ENCODE data around the gene GYPC. TPM values are rescaled to one million over a fixed set of nuclear protein-coding genes. Genes with fewer than 3 reads are reported as not detected.
A peak's percentile ranks its signal among the peaks of the same experiment; 100 is the strongest.

Gene GYPC
- total and polyA plus RNA-seq, 2 of the 4 experiments (the other 2 are of a cell fraction): 53.4 to 96.3 TPM

- Histone ChIP-seq H3K4ac (ENCODE audit: low read depth, low read length) (no peak overlapping the region), H3K23ac (ENCODE audit: low read depth, low read length) (no peak overlapping the region), H2AK9ac (replicated peaks; ENCODE audit: low read depth, low read length, poor library complexity) (no peak overlapping the region), H3K9me3 (ENCODE audit: control insufficient read depth, insufficient read depth, low read length) (no peaks in the 10 kb centered on the region), H4K91ac (ENCODE audit: insufficient read depth, low read depth, low read length) (no peak overlapping the region), H2BK5ac (ENCODE audit: low read depth, low read length, poor library complexity, severe bottlenecking) (no peak overlapping the region), H4K5ac (ENCODE audit: low read depth, low read length) (no peak overlapping the region; the same call in 1 of the 2 replicates), H4K8ac (ENCODE audit: low read depth in 2 of 2, low read length in 2 of 2) (no peak overlapping the region; a peak in 1 of 4 replicates), H3K14ac (replicated peaks; ENCODE audit: low read depth, low read length) (no peak overlapping the region), H3K4me1 (ENCODE audit: control insufficient read depth, insufficient read depth, low read length) (peaks cover 4% of the 10 kb centered on the region; the same call in 1 of the 2 replicates), H3K36me3 (ENCODE audit: control insufficient read depth, insufficient read depth, low read length) (peaks cover 27% of the 10 kb centered on the region), H3K27ac (ENCODE audit: insufficient read depth, low read length) (no peak overlapping the region), H2AK5ac (ENCODE audit: low read depth, low read length) (no peak overlapping the region), H3K79me1 (ENCODE audit: low read depth in 1 of 2, low read length in 2 of 2) (no peaks in the 10 kb centered on the region), H2BK120ac (ENCODE audit: low read depth, low read length) (no peak overlapping the region), H3K9me1 (ENCODE audit: insufficient read depth, low read length) (peaks cover 3% of the 10 kb centered on the region; the same call in 1 of the 2 replicates), H2BK15ac (ENCODE audit: low read depth, low read length) (no peak overlapping the region), H2BK20ac (ENCODE audit: low read depth, low read length) (no peak overlapping the region), H3K56ac (ENCODE audit: extremely low read depth, insufficient read depth, low read length) (no peak overlapping the region), H3K27me3 (ENCODE audit: control insufficient read depth, insufficient read depth, low read length) (no peaks in the 10 kb centered on the region), H3K4me2 (ENCODE audit: low read depth, low read length) (no peak overlapping the region), H4K20me1 (ENCODE audit: insufficient read depth, low read length) (no peaks in the 10 kb centered on the region), H3K18ac (ENCODE audit: low read depth, low read length) (no peak overlapping the region; the same call in 1 of the 2 replicates), H2AFZ (replicated peaks; ENCODE audit: low read length, poor library complexity) (no peak overlapping the region), H3K9ac (ENCODE audit: low read depth, low read length) (no peak overlapping the region), H3K4me3 (ENCODE audit: insufficient read depth, low read depth, low read length) (no peak overlapping the region)
- ChIA-PET POLR2A (ENCODE audit: unreplicated experiment) (no interaction called here), CTCF (interaction anchor here (0.6 kb wide), 1 partner anchor 13 kb away, joined by 3 read pairs; no protein-coding TSS in a partner anchor)
- no TSS peak for BruUV-seq (replicated peaks)
- ATAC-seq (ENCODE audit: low read depth) (peak; percentile 40), DNase-seq (peak; percentile 42)
- intact Hi-C loops (cut with micrococcal nuclease) (loop anchor here (2.0 kb wide), 1 partner anchor 41 kb away; no protein-coding TSS in a partner anchor), in situ Hi-C loops (cut with MboI; ENCODE audit: low sequenced_read_pairs) (no loop called here), dilution Hi-C loops (cut with HindIII; ENCODE audit: low sequenced_read_pairs, unreplicated experiment) (no loop called here)
- 67% methylated on average over 1 of the region's 4 CpGs; no CpG with 5 or more reads in 1 of the 2 experiments for WGBS, 2 experiments (ENCODE audit: extremely low coverage in 2 of 2, insufficient read length in 1 of 2)
- TF ChIP-seq ELK1 (IDR thresholded peaks at IDR 0.05; ENCODE audit: borderline replicate concordance, low read depth, low read length) (no peak), RFX5 (IDR thresholded peaks at IDR 0.05; ENCODE audit: low read depth, low read length) (no peak), USF2 (IDR thresholded peaks at IDR 0.05; ENCODE audit: low read depth, low read length) (no peak), POLR2A (IDR thresholded peaks at IDR 0.05; ENCODE audit: low read depth, low read length) (no peak), MAZ (IDR thresholded peaks at IDR 0.05; ENCODE audit: borderline replicate concordance, low read depth, low read length) (no peak), NFE2L2 (IDR thresholded peaks at IDR 0.05; ENCODE audit: low read depth, low read length) (no peak; the same call in 1 of the 2 replicates), BHLHE40 (IDR thresholded peaks at IDR 0.05; ENCODE audit: low read depth, low read length) (no peak), FOS (IDR thresholded peaks at IDR 0.05; ENCODE audit: low read depth, low read length) (no peak), RCOR1 (IDR thresholded peaks at IDR 0.05; ENCODE audit: insufficient replicate concordance, low read length) (no peak), CTCF (conservative IDR thresholded peaks at IDR 0.05; ENCODE audit: low read depth, low read length) (no peak), MAFK (IDR thresholded peaks at IDR 0.05; ENCODE audit: low read depth, low read length) (no peak), CHD1 (IDR thresholded peaks at IDR 0.05; ENCODE audit: low read depth, low read length) (no peak), RAD21 (IDR thresholded peaks at IDR 0.05; ENCODE audit: low read length) (no peak), MXI1 (IDR thresholded peaks at IDR 0.05; ENCODE audit: borderline replicate concordance, low read depth, low read length) (no peak)
Measured at GRCh38 chr2:126699716-126700581, 44.0 kb downstream of the GYPC start.
